Fibroblast of skin of scalp (primary cell): Measurements from ENCODE around the gene SST.

Experiments
- DNase-seq: peaks from one replicate; pipeline ENCODE4 v3.0.0-alpha.2; 2013

Gene SST

GRCh38 chr3:187628169-187628568, 42.0 kb downstream of the SST start:
- no peak for DNase-seq

GRCh38 chr3:187626581-187626980, 43.6 kb downstream of the SST start:
- DNase-seq, result no peak

GRCh38 chr3:187624588-187624987, 45.6 kb downstream of the SST start:
- no peak for DNase-seq

- no peak for DNase-seq
Observed at GRCh38 chr3:187623285-187623814, 46.8 kb downstream of the SST start.

GRCh38 chr3:187621881-187622280, 48.3 kb downstream of the SST start:
- DNase-seq, result no peak

- no peak for DNase-seq
Observed at GRCh38 chr3:187619461-187619860, 50.7 kb downstream of the SST start.
